ENCODE data around the gene TCP11X2. TPM values are rescaled to one million over a fixed set of nuclear protein-coding genes. Genes with fewer than 3 reads are reported as not detected.
"Not testable (repeated sequence)": the region's sequence is repeated elsewhere in the genome, so short reads cannot be mapped to it uniquely, and the experiment has no call there.

Gene TCP11X2
- not detected in 2 replicates for total RNA-seq (2014; rRNA removed; shearing (Covaris generic))

GRCh38 chrX:102471762-102472220 is at the start of gene TCP11X2:
Gene TCP11X2, minus strand, starts transcription at chrX:102471812.
- not testable (repeated sequence) for DNase-seq (ENCODE audit: low spot score)

DNA sequence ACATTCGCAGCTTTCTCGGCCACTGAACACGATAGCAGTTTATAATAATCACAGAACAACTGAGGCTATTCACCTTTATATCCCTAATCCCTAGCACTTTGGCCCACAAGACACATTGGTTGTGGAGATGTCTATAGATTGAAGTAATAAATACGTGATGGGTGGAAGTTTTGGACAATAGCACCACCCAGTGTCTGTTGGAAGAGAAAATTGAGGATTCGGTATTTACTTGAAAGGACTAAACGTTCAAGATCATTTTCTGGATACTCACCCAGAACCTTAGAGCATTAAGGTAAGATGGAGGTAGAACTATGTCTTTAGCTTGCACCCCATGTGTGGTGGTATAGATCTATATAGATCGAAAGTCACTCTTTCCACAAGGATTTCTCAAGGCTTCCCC is 45.7 kb upstream of the TCP11X2 start:
- no peak for DNase-seq (ENCODE audit: low spot score)

- DNase-seq (ENCODE audit: low spot score) = peak; percentile 5
Measured at GRCh38 chrX:102515975-102516941, 44.6 kb upstream of the TCP11X2 start, which contains the start of gene TMSB15A. Gene TMSB15A, minus strand, starts transcription at chrX:102516739.

DNA sequence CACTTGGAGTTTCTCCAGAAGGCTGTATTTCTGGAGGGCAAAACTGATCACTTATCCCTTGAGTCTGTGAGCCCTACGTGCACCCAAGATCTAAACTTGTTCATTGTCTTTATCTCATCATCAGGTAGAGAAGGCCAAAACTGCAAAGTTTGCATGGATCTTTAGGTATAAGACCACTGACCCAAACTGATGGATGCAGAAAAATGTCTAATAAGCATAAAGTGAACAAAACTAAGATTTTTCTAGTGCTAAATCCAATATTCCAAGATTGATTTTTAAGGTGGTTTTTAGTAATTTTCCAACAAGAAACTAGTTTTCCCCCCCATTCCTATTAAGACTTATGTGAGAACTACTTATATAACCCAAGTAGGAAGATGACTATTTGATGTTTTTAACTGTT is 42.9 kb upstream of the TCP11X2 start:
- DNase-seq (ENCODE audit: low spot score) = no peak

- no peak for DNase-seq (ENCODE audit: low spot score)
Measured at GRCh38 chrX:102498732-102499131, 27.1 kb upstream of the TCP11X2 start.

- DNase-seq (ENCODE audit: low spot score) = no peak
Measured at GRCh38 chrX:102491766-102492165, 20.2 kb upstream of the TCP11X2 start.

GRCh38 chrX:102478765-102479164 is 7.2 kb upstream of the TCP11X2 start:
- DNase-seq (ENCODE audit: low spot score) = not testable (repeated sequence)

GRCh38 chrX:102470215-102470614 is 1.4 kb downstream of the TCP11X2 start:
- DNase-seq (ENCODE audit: low spot score) = not testable (repeated sequence)

GRCh38 chrX:102458615-102459014 is 13.0 kb downstream of the TCP11X2 start:
- not testable (repeated sequence) for DNase-seq (ENCODE audit: low spot score)

- not testable (repeated sequence) for DNase-seq (ENCODE audit: low spot score)
Measured at GRCh38 chrX:102439908-102440307, 31.7 kb downstream of the TCP11X2 start, which contains the start of gene NXF2B. Gene NXF2B, minus strand, starts transcription at chrX:102440008. Its CDS starts 59,972 bp downstream, at chrX:102380036.

DNA sequence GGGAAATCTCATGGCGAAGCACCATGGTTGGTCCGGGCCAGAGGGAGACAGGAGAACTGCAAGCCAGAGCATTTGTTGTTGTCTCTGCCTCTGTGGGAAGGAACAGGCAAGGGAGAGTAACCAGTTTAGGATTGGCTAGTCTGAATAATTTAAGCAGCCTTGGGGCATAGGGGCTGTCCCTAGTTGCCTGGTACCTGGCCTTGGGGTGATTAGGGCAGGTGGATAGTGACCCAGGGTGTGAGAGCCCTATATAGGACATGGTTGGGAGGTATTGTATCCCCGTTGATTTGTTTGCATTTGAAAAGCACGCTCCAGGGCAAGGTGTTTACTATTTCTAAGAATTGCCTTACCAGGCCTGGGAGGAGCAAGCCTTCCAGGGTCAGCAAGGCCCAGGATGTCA is 57.1 kb downstream of the TCP11X2 start:
- DNase-seq (ENCODE audit: low spot score) = not testable (repeated sequence)

Other genes with a start within 250 kb of the TCP11X2 start
- 0.22 TPM in 1 of 2 replicates, not detected in the other for gene NXF2, start 224.6 kb downstream of the TCP11X2 start, total RNA-seq (2014; rRNA removed; shearing (Covaris generic))
- gene NXF2B, start 31.8 kb downstream of the TCP11X2 start, total RNA-seq (2014; rRNA removed; shearing (Covaris generic)) = 0.29 and 1.2 TPM in 2 replicates
- 9.3 and 13.7 TPM in 2 replicates for gene TMSB15A, start 44.9 kb upstream of the TCP11X2 start, total RNA-seq (2014; rRNA removed; shearing (Covaris generic))
- gene ARMCX5, start 127.7 kb upstream of the TCP11X2 start, total RNA-seq (2014; rRNA removed; shearing (Covaris generic)) = 5.9 and 10.8 TPM in 2 replicates
- 0.26 and 0.29 TPM in 2 replicates for gene GPRASP1, start 179.7 kb upstream of the TCP11X2 start, total RNA-seq (2014; rRNA removed; shearing (Covaris generic))
- gene GPRASP2, start 240.6 kb upstream of the TCP11X2 start, total RNA-seq (2014; rRNA removed; shearing (Covaris generic)) = 10.2 and 12.2 TPM in 2 replicates
- 0.71 and 0.86 TPM in 2 replicates for gene GPRASP3, start 248.9 kb upstream of the TCP11X2 start, total RNA-seq (2014; rRNA removed; shearing (Covaris generic))

All from A172 (cell line).